GM13976 (cell line): ENCODE data around the gene UBE2E2.

ENCODE experiments used
- DNase-seq: peaks from one replicate; pipeline ENCODE4 v3.0.0; 2012; ENCODE audit warnings: low spot score
- CTCF ChIP-seq: IDR thresholded peaks from 2 replicates; pipeline ENCODE4 v1.5.1; 2012; ENCODE audit warnings: borderline replicate concordance, mild to moderate bottlenecking; ENCODE audit not compliant: insufficient read depth; ENCODE audit errors: extremely low read depth, missing control alignments, control extremely low read depth
- in situ Hi-C: fragments of 300-500 bp; cut with MboI; formaldehyde crosslinking; loops from one replicate; pipeline ENCODE4 v1.12.0; 2022; ENCODE audit warnings: low sequenced_read_pairs, mixed read lengths, inconsistent platforms; ENCODE audit not compliant: unreplicated experiment

Gene UBE2E2

GRCh38 chr3:23494967-23495366 is 291.8 kb downstream of the UBE2E2 start:
- no peak for TF ChIP-seq CTCF
- no peak for DNase-seq
- in situ Hi-C loops, result no loop called here

- TF ChIP-seq CTCF, result no peak
- in situ Hi-C loops, result no loop called here
Measured at GRCh38 chr3:23495507-23495906, 292.4 kb downstream of the UBE2E2 start.

GRCh38 chr3:23496165-23496564 is 293.0 kb downstream of the UBE2E2 start:
- peak; percentile 18 for DNase-seq
- in situ Hi-C loops, result no loop called here
- no peak for TF ChIP-seq CTCF

More at GRCh38 chr3:23495507-23495906, 292.4 kb downstream of the UBE2E2 start:
- no peak for DNase-seq

- no peak for TF ChIP-seq CTCF
- in situ Hi-C loops, result no loop called here
- no peak for DNase-seq
Measured at GRCh38 chr3:23497156-23497555, 294.0 kb downstream of the UBE2E2 start.

GRCh38 chr3:23501201-23501802 is 298.2 kb downstream of the UBE2E2 start:
- no peak for DNase-seq
- no peak for TF ChIP-seq CTCF
- in situ Hi-C loops, result no loop called here

GRCh38 chr3:23508464-23508863 is 305.3 kb downstream of the UBE2E2 start:
- in situ Hi-C loops, result no loop called here
- no peak for DNase-seq
- TF ChIP-seq CTCF, result no peak
